DND-41 (cell line): Measurements from ENCODE around the gene PPP1R3D.

Experiments
- ATAC-seq: fragments of 200-7000 bp; cut with Tn5 transposase; 3 replicates; pipeline ENCODE4 v1.9.1; 2021; ENCODE audit warnings: low read depth; ENCODE audit not compliant: insufficient read depth
- DNase-seq: peaks from one replicate; pipeline ENCODE4 v3.0.0-alpha.2; 2020
- H2AFZ ChIP-seq: 2 replicates; pipeline ENCODE4 v1.6.0; 2012; ENCODE audit warnings: low read depth, low read length
- H3K27ac ChIP-seq: 2 replicates; pipeline ENCODE4 v1.5.1; 2012; ENCODE audit warnings: low read length, inconsistent platforms
- H3K27me3 ChIP-seq: fragments of 200-600 bp; sonication (generic); 2 replicates; pipeline ENCODE4 v1.6.0; 2012; ENCODE audit warnings: low read length, mild to moderate bottlenecking, inconsistent platforms; ENCODE audit not compliant: insufficient read depth, poor library complexity
- H3K36me3 ChIP-seq: 2 replicates; pipeline ENCODE4 v1.5.1; 2012; ENCODE audit warnings: low read length, inconsistent platforms; ENCODE audit not compliant: insufficient read depth
- H3K4me1 ChIP-seq: 2 replicates; pipeline ENCODE4 v1.5.1; 2012; ENCODE audit warnings: mild to moderate bottlenecking, low read length; ENCODE audit not compliant: insufficient read depth
- H3K4me2 ChIP-seq: 2 replicates; pipeline ENCODE4 v1.6.0; 2012; ENCODE audit warnings: mild to moderate bottlenecking, moderate library complexity, low read length, inconsistent platforms; ENCODE audit not compliant: insufficient read depth
- H3K4me3 ChIP-seq, 2 experiments: fragments of 200-600 bp in 1 of 2; shearing (Covaris generic) in 1 of 2; 2 replicates each; pipeline ENCODE4 v1.5.1; 2012 to 2016; ENCODE audit warnings: inconsistent platforms in 2 of 2, low read length in 2 of 2, mild to moderate bottlenecking in 2 of 2, low read depth in 1 of 2, moderate library complexity in 1 of 2
- H3K79me2 ChIP-seq: 2 replicates; pipeline ENCODE4 v1.6.0; 2012; ENCODE audit warnings: low read length, inconsistent platforms; ENCODE audit not compliant: insufficient read depth
- H3K9ac ChIP-seq: 2 replicates; pipeline ENCODE4 v1.6.0; 2012; ENCODE audit warnings: low read depth, mild to moderate bottlenecking, inconsistent platforms, low read length, moderate library complexity
- H3K9me3 ChIP-seq: 2 replicates; pipeline ENCODE4 v1.5.1; 2012; ENCODE audit warnings: low read length, moderate library complexity, mild to moderate bottlenecking, inconsistent platforms; ENCODE audit not compliant: insufficient read depth, severe bottlenecking
- H4K20me1 ChIP-seq: 2 replicates; pipeline ENCODE4 v1.6.0; 2012; ENCODE audit warnings: low read length; ENCODE audit not compliant: insufficient read depth
- CTCF ChIP-seq: IDR thresholded peaks from 2 replicates; pipeline ENCODE4 v1.5.1; 2012; ENCODE audit warnings: borderline replicate concordance, low read length, moderate library complexity, mild to moderate bottlenecking; ENCODE audit not compliant: poor library complexity, severe bottlenecking; ENCODE audit errors: extremely low read depth
- EZH2 ChIP-seq: IDR thresholded peaks from 3 replicates; pipeline ENCODE4 v1.6.1; 2012; ENCODE audit warnings: borderline replicate concordance, low read depth, mild to moderate bottlenecking, moderate library complexity, low read length, inconsistent platforms; ENCODE audit not compliant: severe bottlenecking

The PPP1R3D gene

GRCh38 chr20:59947376-59947775, 7.3 kb upstream of the PPP1R3D start:
- H4K20me1 ChIP-seq = no peaks in the 10 kb centered on the region
- H3K9me3 ChIP-seq = no peaks in the 10 kb centered on the region
- no peak overlapping the region for H2AFZ ChIP-seq
- H3K27ac ChIP-seq = no peak overlapping the region
- ATAC-seq = no peak
- peaks cover 36% of the 10 kb centered on the region for H3K36me3 ChIP-seq
- H3K4me1 ChIP-seq = peaks cover 19% of the 10 kb centered on the region
- no peaks in the 10 kb centered on the region for H3K79me2 ChIP-seq
- DNase-seq = no peak
- no peak overlapping the region for H3K4me3 ChIP-seq
- TF ChIP-seq CTCF = no peak
- no peak for TF ChIP-seq EZH2
- H3K9ac ChIP-seq = no peak overlapping the region
- no peaks in the 10 kb centered on the region for H3K27me3 ChIP-seq
- H3K4me2 ChIP-seq = no peak overlapping the region

GRCh38 chr20:59945731-59946130, 5.6 kb upstream of the PPP1R3D start:
- Histone ChIP-seq H3K36me3 (peaks cover 40% of the 10 kb centered on the region), H3K27me3 (no peaks in the 10 kb centered on the region), H3K9ac (no peak overlapping the region), H3K4me2 (no peak overlapping the region), H3K4me3 (no peak overlapping the region), H3K27ac (no peak overlapping the region), H4K20me1 (no peaks in the 10 kb centered on the region), H3K9me3 (no peaks in the 10 kb centered on the region), H2AFZ (no peak overlapping the region), H3K79me2 (peaks cover 11% of the 10 kb centered on the region), H3K4me1 (peaks cover 32% of the 10 kb centered on the region)
- DNase-seq (no peak), ATAC-seq (no peak)
- no peak for TF ChIP-seq EZH2
- TF ChIP-seq CTCF = no peak

DNA sequence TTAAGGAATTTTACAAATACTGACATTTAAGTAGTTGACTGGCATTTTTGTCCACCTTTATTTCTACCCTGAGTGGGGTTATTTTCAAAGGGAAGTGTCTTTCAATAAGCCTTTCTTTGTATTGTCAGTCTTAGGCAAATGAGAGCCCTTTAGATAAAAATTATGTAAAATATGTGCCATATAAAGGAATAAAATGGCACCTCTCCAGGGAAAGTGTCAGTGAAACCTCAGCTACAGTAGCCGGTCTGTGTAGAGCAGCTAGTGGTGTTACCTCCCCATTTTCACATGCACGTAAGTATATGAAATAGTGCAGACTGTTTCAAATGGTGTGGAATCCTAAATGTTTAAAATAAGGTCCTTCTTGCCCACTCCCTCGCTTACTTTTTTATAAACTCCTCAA, 5.1 kb upstream of the PPP1R3D start:
- no peak overlapping the region for H3K9ac ChIP-seq
- no peak overlapping the region for H3K4me3 ChIP-seq
- H2AFZ ChIP-seq = no peak overlapping the region
- DNase-seq = no peak
- no peaks in the 10 kb centered on the region for H4K20me1 ChIP-seq
- H3K79me2 ChIP-seq = peaks cover 16% of the 10 kb centered on the region
- H3K27ac ChIP-seq = no peak overlapping the region
- no peaks in the 10 kb centered on the region for H3K9me3 ChIP-seq
- no peak overlapping the region for H3K4me2 ChIP-seq
- H3K36me3 ChIP-seq = peaks cover 40% of the 10 kb centered on the region
- H3K4me1 ChIP-seq = peaks cover 32% of the 10 kb centered on the region
- ATAC-seq = no peak
- no peaks in the 10 kb centered on the region for H3K27me3 ChIP-seq
- TF ChIP-seq EZH2 (no peak), CTCF (no peak)

- no peaks in the 10 kb centered on the region for H3K9me3 ChIP-seq
- H3K9ac ChIP-seq = no peak overlapping the region
- peaks cover 18% of the 10 kb centered on the region for H3K79me2 ChIP-seq
- H3K27me3 ChIP-seq = no peaks in the 10 kb centered on the region
- H3K4me1 ChIP-seq = peaks cover 34% of the 10 kb centered on the region
- H3K4me3 ChIP-seq = no peak overlapping the region
- no peak overlapping the region for H2AFZ ChIP-seq
- H3K27ac ChIP-seq = no peak overlapping the region
- no peak overlapping the region for H3K4me2 ChIP-seq
- no peaks in the 10 kb centered on the region for H4K20me1 ChIP-seq
- TF ChIP-seq EZH2 (no peak), CTCF (no peak)
- ATAC-seq = no peak
- DNase-seq = no peak
- peaks cover 40% of the 10 kb centered on the region for H3K36me3 ChIP-seq
Measured at GRCh38 chr20:59944726-59945125, 4.6 kb upstream of the PPP1R3D start.
